ENCODE data around the gene TCF19. TPM values are rescaled to one million over a fixed set of nuclear protein-coding genes. Genes with fewer than 3 reads are reported as not detected.
"Not testable (repeated sequence)": the region's sequence is repeated elsewhere in the genome, so short reads cannot be mapped to it uniquely, and the experiment has no call there.

TCF19 gene
- total RNA-seq, 3 donors from 2014 or later: 2.3 to 8.5 (median 6.1) TPM

DNA sequence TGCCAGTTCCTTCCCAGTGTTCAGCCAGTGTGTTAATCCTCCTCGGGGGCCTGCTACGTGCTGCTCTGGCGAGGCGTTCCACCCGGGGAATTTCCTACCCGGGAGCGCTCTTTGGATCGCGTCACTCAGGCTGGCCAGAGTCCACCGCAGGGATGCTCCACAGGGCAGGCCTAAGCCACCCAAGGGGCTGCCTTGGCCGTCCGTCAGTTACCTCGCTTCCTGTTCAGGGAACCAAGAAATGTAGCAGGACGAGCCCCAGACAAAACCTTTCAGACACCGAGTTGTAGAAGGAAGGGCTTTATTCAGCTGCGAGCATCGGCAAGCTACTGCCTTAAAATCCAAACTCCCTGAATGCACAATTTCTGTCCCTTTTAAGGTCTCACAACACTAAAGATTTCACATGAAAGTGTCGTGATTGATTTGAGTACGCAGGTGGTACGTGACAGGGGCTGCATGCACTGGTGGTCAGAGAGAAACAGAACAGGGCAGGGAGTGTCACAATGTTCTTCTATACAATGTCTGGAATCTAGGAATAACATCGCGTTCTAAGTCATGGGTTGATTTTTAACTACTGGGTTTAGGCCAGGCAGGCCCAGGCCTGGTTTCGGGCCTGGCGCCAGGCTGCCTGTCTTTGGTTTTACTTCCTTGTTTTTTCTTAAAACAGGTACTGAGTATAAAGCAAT, 27.8 kb downstream of the TCF19 start:
- TF ChIP-seq POLR2AphosphoS5 (IDR thresholded peaks at IDR 0.05) (no peak), POLR2A (IDR thresholded peaks at IDR 0.05) (no peak)
- TF ChIP-seq, protein P1, sequence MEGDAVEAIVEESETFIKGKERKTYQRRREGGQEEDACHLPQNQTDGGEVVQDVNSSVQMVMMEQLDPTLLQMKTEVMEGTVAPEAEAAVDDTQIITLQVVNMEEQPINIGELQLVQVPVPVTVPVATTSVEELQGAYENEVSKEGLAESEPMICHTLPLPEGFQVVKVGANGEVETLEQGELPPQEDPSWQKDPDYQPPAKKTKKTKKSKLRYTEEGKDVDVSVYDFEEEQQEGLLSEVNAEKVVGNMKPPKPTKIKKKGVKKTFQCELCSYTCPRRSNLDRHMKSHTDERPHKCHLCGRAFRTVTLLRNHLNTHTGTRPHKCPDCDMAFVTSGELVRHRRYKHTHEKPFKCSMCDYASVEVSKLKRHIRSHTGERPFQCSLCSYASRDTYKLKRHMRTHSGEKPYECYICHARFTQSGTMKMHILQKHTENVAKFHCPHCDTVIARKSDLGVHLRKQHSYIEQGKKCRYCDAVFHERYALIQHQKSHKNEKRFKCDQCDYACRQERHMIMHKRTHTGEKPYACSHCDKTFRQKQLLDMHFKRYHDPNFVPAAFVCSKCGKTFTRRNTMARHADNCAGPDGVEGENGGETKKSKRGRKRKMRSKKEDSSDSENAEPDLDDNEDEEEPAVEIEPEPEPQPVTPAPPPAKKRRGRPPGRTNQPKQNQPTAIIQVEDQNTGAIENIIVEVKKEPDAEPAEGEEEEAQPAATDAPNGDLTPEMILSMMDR (IDR thresholded peaks at IDR 0.05): no peak
- H3K9me3 ChIP-seq: no peaks in the 10 kb centered on the region
- no peaks in the 10 kb centered on the region for H3K27me3 ChIP-seq
- peak overlapping the region in 2 of 3 donors; percentile 30 to 57 for H3K4me3 ChIP-seq
- DNase-seq (ENCODE audit: low spot score in 2 of 2): peak in 1 of 2 donors; percentile 79
- H3K4me1 ChIP-seq: no peaks in the 10 kb centered on the region
- intact Hi-C loops (cut with DNase I; ENCODE audit: low total_unique reads): no loop called here
- H3K27ac ChIP-seq: peak overlapping the region; percentile 90 to 92
- H3K36me3 ChIP-seq: no peaks in the 10 kb centered on the region

DNA sequence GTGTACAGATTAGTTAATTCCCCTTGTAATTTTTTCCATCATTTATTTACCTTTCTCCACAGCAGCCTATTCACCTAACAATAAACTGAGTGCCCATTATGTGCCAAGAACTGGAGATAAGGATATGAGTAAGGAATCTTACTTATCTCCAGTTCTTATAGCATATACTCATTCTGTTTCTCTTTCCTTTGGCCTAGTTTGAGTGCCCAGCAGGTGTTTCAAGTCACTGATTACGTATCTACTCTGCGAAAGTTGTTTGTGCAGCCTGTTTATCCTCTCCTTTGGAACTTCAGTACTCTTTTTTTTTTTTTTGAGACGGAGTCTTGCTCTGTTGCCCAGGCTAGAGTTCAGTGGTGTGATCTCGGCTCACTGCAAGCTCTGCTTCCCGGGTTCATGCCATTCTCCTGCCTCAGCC, 29.4 kb downstream of the TCF19 start:
- no peak for DNase-seq (ENCODE audit: low spot score in 2 of 2)
- Histone ChIP-seq H3K9me3 (no peaks in the 10 kb centered on the region), H3K4me3 (no peak overlapping the region), H3K27ac (peak overlapping the region in 1 of 2 donors; percentile 33), H3K27me3 (no peaks in the 10 kb centered on the region), H3K36me3 (no peaks in the 10 kb centered on the region), H3K4me1 (no peaks in the 10 kb centered on the region)
- intact Hi-C loops (cut with DNase I; ENCODE audit: low total_unique reads): no loop called here
- TF ChIP-seq, protein P1 (IDR thresholded peaks at IDR 0.05): no peak
- TF ChIP-seq POLR2AphosphoS5 (IDR thresholded peaks at IDR 0.05) (no peak), POLR2A (IDR thresholded peaks at IDR 0.05) (no peak)

DNA sequence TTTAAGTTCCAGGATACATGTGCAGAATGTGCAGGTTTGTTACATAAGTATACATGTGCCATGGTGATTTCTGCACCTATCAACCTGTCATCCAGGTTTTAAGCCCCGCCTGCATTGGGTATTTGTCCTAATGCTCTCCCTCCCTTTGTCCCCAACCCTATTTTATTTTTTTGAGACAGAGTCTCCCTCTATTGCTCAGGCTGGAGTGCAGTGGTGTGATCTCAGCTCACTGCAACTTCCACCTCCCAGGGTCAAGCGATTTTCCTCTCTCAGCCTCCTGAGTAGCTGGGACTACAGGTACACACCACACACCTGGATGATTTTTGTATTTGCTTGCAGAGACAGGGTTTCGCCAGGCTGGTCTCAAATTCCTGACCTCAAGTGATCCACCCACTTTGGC, 30.8 kb downstream of the TCF19 start:
- H3K27me3 ChIP-seq; H3K9me3 ChIP-seq; H3K4me3 ChIP-seq; H3K36me3 ChIP-seq; H3K27ac ChIP-seq; H3K4me1 ChIP-seq; intact Hi-C loops (cut with DNase I; ENCODE audit: low total_unique reads); DNase-seq (ENCODE audit: low spot score in 2 of 2): not testable (repeated sequence)

DNA sequence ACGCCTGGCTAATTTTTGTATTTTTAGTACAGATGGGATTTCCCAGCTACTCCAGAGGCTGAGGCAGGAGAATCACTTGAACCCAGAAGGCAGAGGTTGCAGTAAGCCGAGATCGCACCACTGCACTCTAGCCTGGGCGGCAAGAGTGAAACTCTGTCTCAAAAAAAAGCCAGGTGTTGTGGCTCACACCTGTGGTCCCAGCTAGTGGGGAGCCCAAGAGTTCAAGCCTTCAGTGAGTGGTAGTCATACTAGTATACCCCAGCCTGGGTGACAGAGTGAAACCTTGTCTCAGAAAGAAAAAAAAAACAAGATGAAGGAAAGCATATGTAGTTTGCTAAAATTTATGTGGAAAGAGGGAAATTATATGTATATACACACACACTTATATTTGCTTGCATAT, 32.1 kb downstream of the TCF19 start:
- no peaks in the 10 kb centered on the region for H3K36me3 ChIP-seq
- TF ChIP-seq, protein P1 (IDR thresholded peaks at IDR 0.05): no peak
- no peak for TF ChIP-seq POLR2AphosphoS5 (IDR thresholded peaks at IDR 0.05)
- TF ChIP-seq POLR2A (IDR thresholded peaks at IDR 0.05): no peak
- no peak overlapping the region for H3K4me3 ChIP-seq
- no peaks in the 10 kb centered on the region for H3K4me1 ChIP-seq
- intact Hi-C loops (cut with DNase I; ENCODE audit: low total_unique reads): loop anchor here (10.0 kb wide), 1 partner anchor 174 kb away; no protein-coding TSS in a partner anchor
- H3K27me3 ChIP-seq: no peaks in the 10 kb centered on the region
- H3K27ac ChIP-seq: no peak overlapping the region
- DNase-seq (ENCODE audit: low spot score in 2 of 2): no peak
- H3K9me3 ChIP-seq: no peaks in the 10 kb centered on the region

DNA sequence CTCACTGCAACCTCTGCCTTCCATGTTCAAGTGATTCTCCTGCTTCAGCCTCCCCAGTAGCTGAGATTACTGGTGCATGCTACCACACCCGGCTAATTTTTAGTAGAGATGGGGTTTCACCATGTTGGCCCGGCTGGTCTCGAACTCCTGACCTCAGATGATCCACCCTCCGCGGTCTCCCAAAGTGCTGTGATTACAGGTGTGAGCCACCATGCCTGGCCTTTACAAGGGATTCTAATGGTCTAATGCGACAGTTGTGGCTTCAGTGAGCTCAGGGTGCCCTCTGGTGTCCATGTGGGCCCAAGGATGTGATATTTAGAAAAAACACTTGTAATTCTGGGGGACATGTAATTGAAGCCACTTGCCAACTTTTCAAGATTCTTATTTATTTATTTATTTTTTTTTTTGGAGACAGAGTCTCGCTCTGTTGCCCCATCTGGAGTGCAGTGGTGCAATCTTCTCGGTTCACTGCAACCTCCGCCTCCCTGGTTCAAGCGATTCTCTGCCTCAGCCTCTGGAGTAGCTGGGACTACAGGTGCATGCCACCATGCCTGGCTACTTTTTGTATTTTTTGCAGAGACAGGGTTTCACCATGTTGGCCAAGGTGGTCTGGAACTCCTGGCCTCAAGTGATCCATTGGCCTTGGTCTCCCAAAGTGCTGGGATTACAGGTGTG, 34.2 kb downstream of the TCF19 start:
- not testable (repeated sequence) for H3K4me1 ChIP-seq, H3K9me3 ChIP-seq, H3K27me3 ChIP-seq, H3K4me3 ChIP-seq, H3K36me3 ChIP-seq, H3K27ac ChIP-seq
- intact Hi-C loops (cut with DNase I; ENCODE audit: low total_unique reads): loop anchor here (10.0 kb wide), 1 partner anchor 172 kb away; no protein-coding TSS in a partner anchor
- TF ChIP-seq, protein P1 (IDR thresholded peaks at IDR 0.05): peak in 2 of 3 donors; percentile 59 to 72
- peak in 1 of 2 donors; percentile 66 for DNase-seq (ENCODE audit: low spot score in 2 of 2)
